Loucy (cell line): ENCODE measurements around the gene HSD11B1L.

Experiments used
- H2AFZ ChIP-seq: fragments of 200-600 bp; sonication (generic); 2 replicates; pipeline ENCODE4 v1.6.0; 2016; ENCODE audit warnings: antibody characterized with exemption, mild to moderate bottlenecking, low read length, moderate library complexity
- H3F3A ChIP-seq: fragments of 200-600 bp; 2 replicates; pipeline ENCODE4 v1.6.0; 2016; ENCODE audit warnings: antibody characterized with exemption, low read depth, mild to moderate bottlenecking
- H3K27me3 ChIP-seq: fragments of 200-600 bp; sonication (generic); 2 replicates; pipeline ENCODE4 v1.6.1; 2014; ENCODE audit warnings: low read length, mild to moderate bottlenecking; ENCODE audit not compliant: insufficient read depth, poor library complexity, severe bottlenecking
- H3K36me3 ChIP-seq: fragments of 200-600 bp; sonication (generic); 2 replicates; pipeline ENCODE4 v1.6.1; 2016; ENCODE audit warnings: low read length; ENCODE audit not compliant: insufficient read depth
- H3K4me1 ChIP-seq: fragments of 200-600 bp; sonication (generic); 2 replicates; pipeline ENCODE4 v1.5.1; 2014; ENCODE audit warnings: low read length, mild to moderate bottlenecking; ENCODE audit not compliant: insufficient read depth, poor library complexity, severe bottlenecking
- H3K4me2 ChIP-seq: fragments of 200-600 bp; sonication (generic); 2 replicates; pipeline ENCODE4 v1.6.0; 2014; ENCODE audit warnings: antibody characterized with exemption, low read length, low read depth, mild to moderate bottlenecking; ENCODE audit not compliant: poor library complexity, severe bottlenecking
- H3K4me3 ChIP-seq: fragments of 200-600 bp; sonication (generic); 2 replicates; pipeline ENCODE4 v1.5.1; 2014; ENCODE audit warnings: low read length, mild to moderate bottlenecking, mixed read lengths; ENCODE audit not compliant: poor library complexity, severe bottlenecking
- H3K79me2 ChIP-seq: fragments of 200-600 bp; sonication (generic); 2 replicates; pipeline ENCODE4 v1.6.1; 2014; ENCODE audit warnings: low read length; ENCODE audit not compliant: insufficient read depth
- H3K9ac ChIP-seq: fragments of 200-600 bp; sonication (generic); 2 replicates; pipeline ENCODE4 v1.6.0; 2014; ENCODE audit warnings: mild to moderate bottlenecking, low read depth, low read length, moderate library complexity; ENCODE audit not compliant: poor library complexity, severe bottlenecking
- H3K9me2 ChIP-seq: fragments of 200-600 bp; sonication (generic); replicated peaks from 2 replicates; pipeline ENCODE4 v1.6.1; 2016; ENCODE audit warnings: low read depth, low read length, mixed read lengths
- H3K9me3 ChIP-seq: fragments of 200-600 bp; sonication (generic); 2 replicates; pipeline ENCODE4 v1.6.1; 2014; ENCODE audit warnings: mild to moderate bottlenecking, antibody characterized with exemption, low read length, low read depth; ENCODE audit not compliant: insufficient read depth
- H4K20me1 ChIP-seq: fragments of 200-600 bp; sonication (generic); 2 replicates; pipeline ENCODE4 v1.6.0; 2014; ENCODE audit warnings: antibody characterized with exemption, low read length, mild to moderate bottlenecking; ENCODE audit not compliant: insufficient read depth, poor library complexity, severe bottlenecking
- EZH2phosphoT487 ChIP-seq: fragments of 200-600 bp; IDR thresholded peaks from 2 replicates; pipeline ENCODE4 v1.6.1; 2018; ENCODE audit warnings: antibody characterized with exemption, mild to moderate bottlenecking, moderate library complexity, borderline replicate concordance
- TF ChIP-seq, protein P1 (sequence below): fragments of 200-600 bp; sonication (generic); conservative IDR thresholded peaks from 2 replicates; pipeline ENCODE4 v1.5.1; 2014; ENCODE audit warnings: mild to moderate bottlenecking, antibody characterized with exemption, low read length

The HSD11B1L gene

DNA sequence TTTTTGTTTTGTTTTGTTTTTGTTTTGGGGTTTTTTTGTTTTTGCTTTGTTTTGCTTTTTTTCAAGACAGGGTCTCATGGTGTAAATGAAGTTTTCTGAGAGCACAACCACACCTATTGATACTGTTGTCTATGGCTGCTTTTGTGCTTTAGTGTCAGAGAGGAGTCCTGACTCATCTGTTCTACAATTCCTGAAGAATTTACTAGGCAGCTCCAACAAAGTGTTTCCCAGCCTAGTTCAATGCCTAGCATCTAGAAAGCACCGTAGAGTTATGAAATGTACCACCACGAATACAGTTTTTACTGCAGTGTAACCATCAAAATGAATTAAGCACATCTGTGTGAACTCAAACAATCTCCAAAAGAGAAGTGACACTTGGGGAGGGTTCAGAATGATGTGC is 36.8 kb upstream of the HSD11B1L start:
- no peaks in the 10 kb centered on the region for H3K27me3 ChIP-seq
- peaks cover 80% of the 10 kb centered on the region for H3K36me3 ChIP-seq
- TF ChIP-seq EZH2phosphoT487, result no peak
- TF ChIP-seq, protein P1, sequence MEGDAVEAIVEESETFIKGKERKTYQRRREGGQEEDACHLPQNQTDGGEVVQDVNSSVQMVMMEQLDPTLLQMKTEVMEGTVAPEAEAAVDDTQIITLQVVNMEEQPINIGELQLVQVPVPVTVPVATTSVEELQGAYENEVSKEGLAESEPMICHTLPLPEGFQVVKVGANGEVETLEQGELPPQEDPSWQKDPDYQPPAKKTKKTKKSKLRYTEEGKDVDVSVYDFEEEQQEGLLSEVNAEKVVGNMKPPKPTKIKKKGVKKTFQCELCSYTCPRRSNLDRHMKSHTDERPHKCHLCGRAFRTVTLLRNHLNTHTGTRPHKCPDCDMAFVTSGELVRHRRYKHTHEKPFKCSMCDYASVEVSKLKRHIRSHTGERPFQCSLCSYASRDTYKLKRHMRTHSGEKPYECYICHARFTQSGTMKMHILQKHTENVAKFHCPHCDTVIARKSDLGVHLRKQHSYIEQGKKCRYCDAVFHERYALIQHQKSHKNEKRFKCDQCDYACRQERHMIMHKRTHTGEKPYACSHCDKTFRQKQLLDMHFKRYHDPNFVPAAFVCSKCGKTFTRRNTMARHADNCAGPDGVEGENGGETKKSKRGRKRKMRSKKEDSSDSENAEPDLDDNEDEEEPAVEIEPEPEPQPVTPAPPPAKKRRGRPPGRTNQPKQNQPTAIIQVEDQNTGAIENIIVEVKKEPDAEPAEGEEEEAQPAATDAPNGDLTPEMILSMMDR, result no peak
- no peaks in the 10 kb centered on the region for H3F3A ChIP-seq
- no peak overlapping the region for H3K4me2 ChIP-seq
- H3K4me1 ChIP-seq, result no peaks in the 10 kb centered on the region
- no peaks in the 10 kb centered on the region for H3K9me2 ChIP-seq
- H3K9ac ChIP-seq, result no peak overlapping the region
- H3K9me3 ChIP-seq, result no peaks in the 10 kb centered on the region
- H3K4me3 ChIP-seq, result no peak overlapping the region
- peaks cover 76% of the 10 kb centered on the region for H3K79me2 ChIP-seq
- peaks cover 81% of the 10 kb centered on the region for H4K20me1 ChIP-seq
- no peak overlapping the region for H2AFZ ChIP-seq

GRCh38 chr19:5645409-5645808 is 35.4 kb upstream of the HSD11B1L start:
- TF ChIP-seq, protein P1, result no peak
- TF ChIP-seq EZH2phosphoT487, result no peak
- H3K4me2 ChIP-seq, result no peak overlapping the region
- H3K9me2 ChIP-seq, result no peaks in the 10 kb centered on the region
- H3K4me1 ChIP-seq, result no peaks in the 10 kb centered on the region
- H4K20me1 ChIP-seq, result peaks cover 72% of the 10 kb centered on the region
- H2AFZ ChIP-seq, result no peak overlapping the region
- H3K9ac ChIP-seq, result no peak overlapping the region
- H3F3A ChIP-seq, result no peaks in the 10 kb centered on the region
- H3K36me3 ChIP-seq, result peaks cover 88% of the 10 kb centered on the region
- no peaks in the 10 kb centered on the region for H3K9me3 ChIP-seq
- H3K4me3 ChIP-seq, result no peak overlapping the region
- H3K27me3 ChIP-seq, result no peaks in the 10 kb centered on the region
- H3K79me2 ChIP-seq, result peaks cover 62% of the 10 kb centered on the region

DNA sequence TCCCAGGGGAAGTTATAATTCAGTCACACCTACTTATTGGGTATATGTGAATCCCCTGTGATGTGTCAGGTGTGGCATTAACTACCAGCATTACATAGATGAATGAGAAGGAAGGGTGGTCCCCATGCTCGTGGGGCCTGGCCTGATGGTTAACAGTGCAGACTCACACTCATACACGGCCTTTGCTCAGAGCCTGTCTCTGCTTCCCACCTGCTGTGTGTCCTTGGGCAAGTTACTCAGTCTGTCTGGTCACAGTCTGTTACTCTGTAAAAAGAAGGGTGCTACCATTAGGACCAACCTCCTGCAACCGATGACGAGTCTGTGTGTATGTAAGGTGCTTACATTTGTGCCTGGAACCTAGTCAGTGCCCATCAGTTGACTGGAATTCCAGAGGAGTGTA is 34.1 kb upstream of the HSD11B1L start:
- no peak overlapping the region for H3K4me2 ChIP-seq

More for the DNA sequence above, 34.1 kb upstream of the HSD11B1L start:
- Histone ChIP-seq H3F3A (no peaks in the 10 kb centered on the region), H3K9me3 (no peaks in the 10 kb centered on the region), H3K27me3 (no peaks in the 10 kb centered on the region), H3K9me2 (no peaks in the 10 kb centered on the region), H3K9ac (no peak overlapping the region), H3K4me1 (no peaks in the 10 kb centered on the region), H3K36me3 (peaks cover 93% of the 10 kb centered on the region), H4K20me1 (peaks cover 60% of the 10 kb centered on the region), H3K4me3 (no peak overlapping the region), H3K79me2 (peaks cover 49% of the 10 kb centered on the region), H2AFZ (no peak overlapping the region)
- TF ChIP-seq, protein P1, result no peak
- no peak for TF ChIP-seq EZH2phosphoT487
